CD1c-positive myeloid dendritic cell (primary cell): ENCODE measurements around the gene DLGAP4.
A peak's percentile ranks its signal among the peaks of the same experiment; 100 is the strongest.
"Not testable (repeated sequence)": the region's sequence is repeated elsewhere in the genome, so short reads cannot be mapped to it uniquely, and the experiment has no call there.

Experiments
- DNase-seq: peaks from one replicate; pipeline ENCODE4 v3.0.0-alpha.2; 2016; ENCODE audit errors: extremely low spot score

The DLGAP4 gene

DNA sequence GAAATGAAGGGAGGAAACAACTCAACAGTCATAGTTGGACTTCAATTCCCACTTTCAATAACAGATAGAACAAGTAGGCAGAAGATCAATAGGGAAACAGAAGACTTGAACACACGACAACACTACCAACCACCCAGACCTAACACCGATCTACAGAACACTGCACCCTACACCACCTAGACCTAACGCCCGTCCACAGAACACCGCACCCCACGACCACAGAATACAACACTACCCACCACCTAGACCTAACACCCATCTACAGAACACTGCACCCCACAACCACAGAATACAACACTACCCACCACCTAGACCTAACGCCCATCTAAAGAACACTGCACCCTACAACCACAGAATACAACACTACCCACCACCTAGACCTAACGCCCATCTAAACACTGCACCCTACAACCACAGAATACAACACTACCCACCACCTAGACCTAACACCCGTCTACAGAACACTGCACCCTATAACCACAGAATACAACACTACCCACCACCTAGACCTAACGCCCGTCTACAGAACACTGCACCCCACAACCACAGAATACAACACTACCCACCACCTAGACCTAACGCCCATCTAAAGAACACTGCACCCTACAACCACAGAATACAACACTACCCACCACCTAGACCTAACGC is 258.1 kb downstream of the DLGAP4 start:
- DNase-seq: not testable (repeated sequence)

DNA sequence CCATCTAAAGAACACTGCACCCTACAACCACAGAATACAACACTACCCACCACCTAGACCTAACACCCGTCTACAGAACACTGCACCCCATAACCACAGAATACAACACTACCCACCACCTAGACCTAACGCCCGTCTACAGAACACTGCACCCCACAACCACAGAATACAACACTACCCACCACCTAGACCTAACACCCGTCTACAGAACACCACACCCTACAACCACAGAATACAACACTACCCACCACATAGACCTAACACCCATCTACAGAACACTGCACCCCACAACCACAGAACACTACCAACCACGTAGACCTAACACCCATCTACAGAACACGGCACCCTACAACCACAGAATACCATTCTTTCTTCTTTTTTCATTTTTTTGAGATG is 258.6 kb downstream of the DLGAP4 start:
- not testable (repeated sequence) for DNase-seq

DNA sequence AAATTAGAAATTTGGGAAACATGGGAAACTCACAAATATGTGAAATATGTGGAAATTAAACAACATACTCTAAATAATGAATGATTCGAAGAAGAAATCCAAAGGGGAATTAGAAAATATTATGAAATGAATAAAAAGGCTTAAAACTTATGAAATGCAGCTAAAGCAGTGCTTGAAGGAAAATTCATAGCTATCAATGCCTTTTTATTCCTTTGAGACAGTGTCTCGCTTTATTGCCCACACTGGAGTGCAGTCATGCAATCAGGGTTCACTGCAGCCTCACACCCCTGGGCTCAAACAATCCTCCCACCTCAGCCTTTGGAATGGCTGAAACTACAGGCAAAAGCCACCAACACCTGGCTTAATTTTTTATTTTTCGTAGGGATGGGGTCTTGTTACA is 259.4 kb downstream of the DLGAP4 start:
- DNase-seq: no peak

DNA sequence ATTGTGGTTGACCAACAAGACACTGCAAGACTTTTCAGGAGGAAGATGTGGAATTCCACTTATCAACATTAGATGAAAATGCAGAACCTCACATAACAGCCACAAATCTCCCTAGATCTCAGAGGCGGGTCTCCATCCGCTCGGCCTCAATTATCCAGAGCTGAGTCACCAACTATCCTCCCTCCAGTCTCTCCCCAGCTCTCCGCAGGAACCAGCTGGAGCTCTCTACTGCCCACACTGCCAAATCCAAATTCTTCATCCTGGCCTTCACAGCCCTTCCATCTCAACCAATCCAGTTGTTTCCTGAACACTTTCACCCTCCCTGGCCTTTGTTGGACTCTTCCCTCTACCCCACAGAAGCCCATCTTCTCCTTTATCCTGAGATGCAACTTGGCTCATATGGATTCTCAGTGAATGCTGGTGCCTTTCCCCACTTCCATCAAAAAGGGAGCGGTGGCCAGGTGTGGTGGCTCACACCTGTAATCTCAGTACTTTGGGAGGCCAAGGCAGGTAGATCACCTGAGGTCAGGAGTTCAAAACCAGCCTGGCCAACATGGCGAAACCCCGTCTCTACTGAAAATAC is 263.8 kb downstream of the DLGAP4 start:
- DNase-seq: no peak

DNA sequence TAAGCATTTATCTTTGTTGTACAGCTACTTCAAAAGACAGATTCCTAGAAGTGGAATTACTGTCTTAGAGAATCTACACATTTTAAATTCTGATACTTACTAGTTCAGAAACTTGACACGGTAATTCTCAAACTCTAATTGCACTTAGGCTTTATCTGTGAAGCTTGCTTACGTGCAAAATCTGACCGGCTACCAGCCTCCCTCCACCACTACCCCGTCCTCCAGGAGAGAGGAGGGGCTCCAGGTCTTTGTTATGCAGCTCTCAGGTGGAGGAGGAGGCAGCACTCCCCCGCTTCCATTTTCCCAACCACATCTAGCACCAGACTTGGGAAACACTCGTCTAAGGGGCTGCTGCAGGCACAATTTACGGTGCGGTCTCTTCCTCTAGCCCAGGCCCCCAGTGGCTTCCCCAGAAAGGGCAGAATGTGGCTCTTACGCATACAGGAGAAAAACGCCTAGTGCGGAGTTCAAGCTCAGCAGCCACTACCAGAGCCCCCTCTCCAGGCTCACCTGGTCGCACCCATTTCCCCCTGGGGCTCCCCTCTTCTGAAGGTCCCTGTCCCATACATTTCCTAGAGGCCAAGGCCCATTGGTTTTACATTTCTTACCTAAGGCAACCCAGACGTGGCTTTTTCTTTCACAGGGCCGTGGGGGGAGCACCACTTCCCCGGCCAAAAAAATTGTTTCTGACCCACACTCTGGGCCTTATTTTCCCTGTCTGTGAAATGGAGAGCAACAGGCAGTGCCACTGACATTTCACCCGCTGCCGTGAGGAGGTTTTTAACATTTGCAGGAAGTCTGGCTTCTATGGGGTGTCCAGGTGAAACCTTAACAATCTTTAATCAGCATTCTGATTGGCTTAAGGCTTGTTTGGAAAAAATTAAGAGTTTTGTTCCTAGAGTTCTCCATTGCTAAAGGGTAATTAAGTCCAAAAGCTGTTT is 265.7 kb downstream of the DLGAP4 start:
- DNase-seq: no peak

DNA sequence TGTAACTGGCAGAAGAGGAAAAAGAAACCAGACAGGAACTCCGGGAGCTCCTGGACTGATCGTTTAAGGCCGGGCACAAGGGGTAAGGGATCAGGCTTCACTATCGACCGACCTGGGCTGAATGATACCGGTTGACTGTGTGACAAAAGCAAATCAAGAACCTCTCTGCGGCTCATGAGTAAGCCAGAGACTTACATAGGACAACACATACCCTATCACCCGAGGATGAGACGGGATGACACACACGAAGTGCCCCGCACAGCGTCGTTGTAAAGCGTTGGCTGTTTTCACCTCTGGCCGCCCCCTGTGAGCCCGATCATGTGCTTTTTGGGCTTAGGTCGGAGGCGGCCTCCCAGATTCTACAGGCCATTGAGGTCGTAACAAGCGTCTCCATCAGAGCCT is 266.6 kb downstream of the DLGAP4 start:
- DNase-seq: peak; percentile 73

DNA sequence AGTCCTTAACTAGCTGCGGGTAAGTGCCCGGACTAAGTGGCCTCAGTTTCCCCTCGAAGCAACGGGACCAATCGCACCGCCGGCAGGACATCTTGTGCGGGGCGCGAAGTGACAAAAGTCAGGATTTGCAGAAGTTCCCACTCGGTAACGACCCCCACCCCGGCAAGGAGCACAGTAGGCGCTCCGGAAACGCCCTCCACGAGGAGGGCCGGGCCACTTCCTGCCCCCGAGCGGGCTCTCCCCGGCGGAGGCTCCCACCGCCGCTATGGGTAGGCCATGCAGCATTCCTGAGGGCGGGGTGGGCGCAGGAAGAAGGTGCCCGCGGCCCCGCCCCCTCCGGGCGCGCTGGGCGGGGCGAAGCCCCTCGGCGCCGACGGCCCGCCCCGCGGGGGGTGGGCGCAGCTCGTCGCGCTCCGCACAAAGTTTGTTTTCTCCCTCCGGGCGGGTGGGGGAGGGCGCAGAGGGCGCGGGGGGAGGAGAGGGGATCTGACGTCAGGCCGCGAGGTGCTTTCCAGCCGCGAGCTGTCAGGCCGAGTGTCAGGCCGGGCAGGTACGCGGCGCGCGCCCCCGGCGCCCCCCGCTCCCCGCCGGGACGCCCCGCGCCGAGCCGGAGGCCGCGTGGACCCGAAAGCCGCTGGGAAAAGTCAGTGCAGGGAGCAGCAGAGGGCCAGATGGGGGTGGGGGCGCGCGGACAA is 267.1 kb downstream of the DLGAP4 start, which contains the start of gene TGIF2:
Gene TGIF2, plus strand, starts transcription at position 495 of the 695 bp plus-strand sequence. CDS start 5,178 bp downstream, outside the sequence.
- peak; percentile 77 for DNase-seq

DNA sequence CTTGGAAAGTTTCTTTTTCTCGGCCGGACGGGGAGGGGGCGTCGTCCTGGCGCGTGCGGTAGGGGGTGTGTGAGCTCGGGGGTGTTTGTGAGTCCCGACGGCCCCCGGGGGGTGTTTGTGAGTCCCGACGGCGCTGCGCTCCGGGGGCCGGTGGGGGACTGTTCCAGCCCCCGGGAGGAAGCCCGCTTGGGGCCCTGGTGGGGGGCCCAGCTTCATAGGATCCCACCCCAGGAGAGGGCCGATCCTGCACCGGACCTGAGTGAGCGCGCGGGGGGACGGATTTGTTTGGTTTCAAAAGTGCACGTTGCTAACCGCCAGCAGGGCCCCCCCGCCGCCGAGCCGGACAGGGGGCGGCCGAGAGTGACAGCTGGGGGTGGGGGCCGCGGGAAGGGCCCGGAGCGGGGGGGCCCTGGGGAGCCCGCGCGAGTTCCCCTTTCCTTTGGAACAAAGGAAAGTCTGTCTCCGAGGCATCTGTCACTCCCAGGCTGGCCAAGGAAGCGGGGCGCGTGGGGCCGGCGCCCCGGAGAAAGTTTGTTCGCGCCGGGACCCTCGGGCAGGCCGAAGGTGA is 267.7 kb downstream of the DLGAP4 start:
- DNase-seq: peak; percentile 85

DNA sequence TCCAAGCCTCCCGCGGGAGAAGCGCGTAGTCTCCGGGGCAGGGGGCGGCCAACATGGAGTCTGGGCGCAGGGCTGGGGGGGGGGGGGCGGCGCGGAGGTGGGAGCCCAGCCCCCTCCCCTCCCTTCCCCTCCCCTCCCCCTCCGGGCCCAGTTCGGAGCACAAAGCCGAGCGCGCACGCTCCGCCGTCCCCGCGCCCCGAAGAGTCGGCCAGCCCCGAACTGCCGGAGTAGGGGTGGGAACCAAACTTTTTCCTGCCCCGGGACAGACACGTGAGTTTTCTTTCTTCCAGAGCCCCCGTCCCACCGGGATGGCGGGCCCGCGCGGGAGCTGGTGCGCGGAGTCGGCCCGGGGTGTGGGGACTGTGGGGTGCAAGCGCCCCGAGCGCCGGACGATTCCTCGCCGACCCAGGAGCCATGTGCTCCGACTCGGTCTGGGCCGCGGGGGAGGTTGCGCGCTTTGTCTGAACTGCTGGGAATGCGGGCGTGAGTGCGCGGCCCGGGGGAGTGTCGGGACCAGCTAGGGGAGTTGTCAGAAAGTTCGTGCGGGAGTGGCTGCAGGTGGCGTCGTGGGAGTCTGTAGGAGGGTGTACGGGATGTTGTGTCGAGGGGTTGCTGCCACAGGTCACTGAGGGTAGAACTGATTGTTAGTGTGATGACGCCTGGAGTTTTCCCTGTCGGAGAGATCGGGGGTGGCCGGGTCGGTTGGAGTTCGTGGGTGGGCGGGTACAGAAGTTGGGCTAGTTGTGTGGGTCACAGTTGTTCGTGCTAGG is 268.4 kb downstream of the DLGAP4 start:
- DNase-seq: peak; percentile 66

DNA sequence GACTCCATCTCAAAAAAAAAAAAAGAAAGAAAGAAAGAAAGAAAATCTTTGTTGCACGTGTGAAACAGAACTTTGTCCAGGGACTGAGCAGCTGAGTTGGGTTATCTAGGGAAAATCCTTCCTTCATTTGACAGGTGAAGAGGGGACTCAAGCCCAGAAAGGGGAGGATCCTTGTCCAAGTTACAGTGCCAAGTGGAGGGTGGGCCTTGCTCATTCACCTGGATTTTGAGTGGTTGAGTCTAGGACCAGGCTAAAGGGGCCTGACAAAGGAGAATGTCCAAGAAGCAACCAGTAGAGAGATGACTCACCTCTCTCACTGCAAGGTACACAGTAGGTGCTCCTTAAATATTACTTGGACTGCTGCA is 269.9 kb downstream of the DLGAP4 start:
- DNase-seq: no peak
